Mesenchymal stem cell (in vitro differentiated cells and primary cell): ENCODE measurements around the gene TMEM45B.
"Not testable (repeated sequence)": the region's sequence is repeated elsewhere in the genome, so short reads cannot be mapped to it uniquely, and the experiment has no call there.

Experiments
- DNase-seq: peaks from one replicate; pipeline ENCODE4 v3.0.0-alpha.2; 2013
- H2AFZ ChIP-seq: one replicate; pipeline ENCODE4 v1.6.1; 2013; ENCODE audit warnings: low read depth, mild to moderate bottlenecking, control low read depth, inconsistent platforms, low read length, moderate library complexity
- H2AK5ac ChIP-seq: 2 replicates; pipeline ENCODE4 v1.6.1; 2013; ENCODE audit warnings: low read length, moderate library complexity, mild to moderate bottlenecking, inconsistent platforms; ENCODE audit not compliant: severe bottlenecking
- H2BK120ac ChIP-seq: one replicate; pipeline ENCODE4 v1.6.1; 2013; ENCODE audit warnings: low read depth, mild to moderate bottlenecking, inconsistent platforms, low read length, moderate library complexity
- H2BK12ac ChIP-seq, 2 experiments: one replicate each; pipeline ENCODE4 v1.6.1; 2013; ENCODE audit warnings: inconsistent platforms in 2 of 2, low read length in 2 of 2, mild to moderate bottlenecking in 2 of 2, moderate library complexity in 2 of 2, control low read depth in 1 of 2
- H2BK15ac ChIP-seq: one replicate; pipeline ENCODE4 v1.6.1; 2013; ENCODE audit warnings: mild to moderate bottlenecking, low read depth, inconsistent platforms; ENCODE audit not compliant: poor library complexity, severe bottlenecking
- H2BK5ac ChIP-seq: 2 replicates; pipeline ENCODE4 v1.6.1; 2013; ENCODE audit warnings: low read depth, mild to moderate bottlenecking, low read length, control low read depth, inconsistent platforms; ENCODE audit not compliant: poor library complexity, severe bottlenecking
- H3K14ac ChIP-seq, 2 experiments: one replicate each; pipeline ENCODE4 v1.6.1; 2013; ENCODE audit warnings: inconsistent platforms in 2 of 2, low read length in 2 of 2, control low read depth in 1 of 2, mild to moderate bottlenecking in 1 of 2, moderate library complexity in 1 of 2
- H3K18ac ChIP-seq, 2 experiments: one replicate each; pipeline ENCODE4 v1.6.1; 2013; ENCODE audit warnings: inconsistent platforms in 2 of 2, low read length in 2 of 2, control low read depth in 1 of 2, low read depth in 1 of 2, mild to moderate bottlenecking in 1 of 2
- H3K23ac ChIP-seq, 2 experiments: one replicate each; pipeline ENCODE4 v1.6.1; 2013; ENCODE audit warnings: inconsistent platforms in 2 of 2, low read length in 2 of 2, mild to moderate bottlenecking in 2 of 2, moderate library complexity in 2 of 2, control low read depth in 1 of 2
- H3K27ac ChIP-seq: 2 replicates; pipeline ENCODE4 v1.5.1; 2013; ENCODE audit warnings: mild to moderate bottlenecking, moderate library complexity, low read length, control low read depth, inconsistent platforms; ENCODE audit not compliant: poor library complexity, severe bottlenecking
- H3K27me3 ChIP-seq, 2 experiments: 2 replicates each; pipeline versions ENCODE4 v1.6.1 to v1.7.0; 2013; ENCODE audit warnings: low read length in 2 of 2, mild to moderate bottlenecking in 2 of 2, moderate library complexity in 2 of 2, control low read depth in 1 of 2, inconsistent platforms in 1 of 2; ENCODE audit not compliant: control insufficient read depth in 1 of 2, insufficient read depth in 1 of 2
- H3K36me3 ChIP-seq, 2 experiments: 2 replicates each; pipeline versions ENCODE4 v1.6.1 to v1.7.0; 2013; ENCODE audit warnings: low read length in 2 of 2, control low read depth in 1 of 2, inconsistent platforms in 1 of 2, low read depth in 1 of 2, mild to moderate bottlenecking in 1 of 2; ENCODE audit not compliant: insufficient read depth in 2 of 2, control insufficient read depth in 1 of 2
- H3K4ac ChIP-seq, 2 experiments: one replicate each; pipeline ENCODE4 v1.6.1; 2013; ENCODE audit warnings: inconsistent platforms in 2 of 2, low read length in 2 of 2, mild to moderate bottlenecking in 2 of 2, moderate library complexity in 2 of 2, control low read depth in 1 of 2, low read depth in 1 of 2
- H3K4me1 ChIP-seq: 2 replicates; pipeline ENCODE4 v1.6.1; 2013; ENCODE audit warnings: low read depth, low read length, control low read depth; ENCODE audit not compliant: control insufficient read depth, insufficient read depth
- H3K4me2 ChIP-seq: 2 replicates; pipeline ENCODE4 v1.6.1; 2013; ENCODE audit warnings: low read length, mild to moderate bottlenecking, inconsistent platforms; ENCODE audit not compliant: poor library complexity, severe bottlenecking
- H3K4me3 ChIP-seq, 2 experiments: 2 replicates each; pipeline versions ENCODE4 v1.5.1 to v1.7.0; 2013; ENCODE audit warnings: low read length in 2 of 2, mild to moderate bottlenecking in 2 of 2, control low read depth in 1 of 2, low read depth in 1 of 2; ENCODE audit not compliant: insufficient read depth in 1 of 2
- H3K79me1 ChIP-seq: replicated peaks from 2 replicates; pipeline ENCODE4 v1.6.1; 2013; ENCODE audit warnings: mild to moderate bottlenecking, control low read depth, low read length, inconsistent platforms; ENCODE audit not compliant: poor library complexity, severe bottlenecking
- H3K9ac ChIP-seq: 2 replicates; pipeline ENCODE4 v1.7.0; 2013; ENCODE audit warnings: mild to moderate bottlenecking, low read length, moderate library complexity
- H3K9me3 ChIP-seq: 2 replicates; pipeline ENCODE4 v1.7.0; 2013; ENCODE audit warnings: mild to moderate bottlenecking, low read length; ENCODE audit not compliant: control insufficient read depth
- H4K8ac ChIP-seq: one replicate; pipeline ENCODE4 v1.6.1; 2013; ENCODE audit warnings: inconsistent platforms, mild to moderate bottlenecking, low read length, moderate library complexity
- H4K91ac ChIP-seq: one replicate; pipeline ENCODE4 v1.6.1; 2013; ENCODE audit warnings: mild to moderate bottlenecking, low read length, inconsistent platforms
- WGBS: methylation state at CpG from one replicate; pipeline ENCODE4 v1.1.7; 2013; ENCODE audit warnings: mixed read lengths; 5-methylcytosine and 5-hydroxymethylcytosine counted together

TMEM45B gene

DNA sequence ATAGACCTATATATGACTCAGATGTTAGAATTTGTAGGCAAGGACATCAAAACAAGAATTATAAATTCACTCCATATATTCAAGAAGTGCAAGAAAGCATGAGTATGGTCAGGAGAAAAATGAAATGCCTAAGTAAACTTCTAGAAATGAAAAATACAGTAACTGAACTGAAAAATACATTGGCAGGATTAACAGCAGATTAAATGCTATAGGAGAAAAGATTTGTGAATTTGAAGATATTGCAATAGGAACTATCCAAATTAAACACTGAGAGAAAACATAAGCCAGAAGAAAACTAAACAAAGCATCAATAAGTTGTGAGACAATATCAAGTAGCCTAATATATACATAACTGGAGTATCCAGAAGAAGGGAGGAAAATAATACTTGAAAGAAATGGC is 46.6 kb upstream of the TMEM45B start:
- Histone ChIP-seq H3K18ac (no peak overlapping the region), H3K14ac (no peak overlapping the region), H3K79me1 (no peaks in the 10 kb centered on the region), H3K4ac (no peak overlapping the region), H3K23ac (no peak overlapping the region), H4K8ac (no peak overlapping the region), H3K9ac (no peak overlapping the region), H2BK12ac (no peak overlapping the region), H3K27ac (no peak overlapping the region), H3K4me2 (no peak overlapping the region), H2BK120ac (no peak overlapping the region), H2AFZ (no peak overlapping the region), H3K4me3 (no peak overlapping the region), H3K27me3 (peaks cover 0 to 3% of the 10 kb centered on the region in 2 experiments), H4K91ac (no peak overlapping the region), H3K4me1 (peaks cover 2% of the 10 kb centered on the region), H2BK15ac (no peak overlapping the region), H3K9me3 (no peaks in the 10 kb centered on the region), H2AK5ac (no peak overlapping the region), H2BK5ac (no peak overlapping the region), H3K36me3 (no peaks in the 10 kb centered on the region)
- DNase-seq, result no peak

- Histone ChIP-seq H3K79me1 (no peaks in the 10 kb centered on the region), H2BK120ac (no peak overlapping the region), H2AK5ac (no peak overlapping the region), H3K23ac (no peak overlapping the region), H3K9ac (no peak overlapping the region), H3K18ac (no peak overlapping the region), H3K4me2 (no peak overlapping the region), H2BK12ac (no peak overlapping the region), H3K27me3 (no peaks in the 10 kb centered on the region), H4K91ac (no peak overlapping the region), H2BK5ac (no peak overlapping the region), H3K36me3 (no peaks in the 10 kb centered on the region), H3K27ac (no peak overlapping the region), H3K4me3 (no peak overlapping the region), H3K4me1 (peaks cover 2% of the 10 kb centered on the region), H3K9me3 (no peaks in the 10 kb centered on the region), H3K4ac (no peak overlapping the region), H2BK15ac (no peak overlapping the region), H2AFZ (no peak overlapping the region), H4K8ac (no peak overlapping the region), H3K14ac (no peak overlapping the region)
- no peak for DNase-seq
- WGBS, result 100% methylated on average over 1 of the region's 1 CpG
Observed at GRCh38 chr11:129770993-129771392, 44.7 kb upstream of the TMEM45B start.

- WGBS, result 0% methylated on average over 1 of the region's 1 CpG
- H3K18ac ChIP-seq, H3K23ac ChIP-seq, H3K36me3 ChIP-seq, H3K79me1 ChIP-seq, H3K4me3 ChIP-seq, H4K8ac ChIP-seq, H3K4me2 ChIP-seq, H2BK120ac ChIP-seq, H3K27me3 ChIP-seq, H3K4ac ChIP-seq, H2BK12ac ChIP-seq, H2AFZ ChIP-seq, H2BK15ac ChIP-seq, H2AK5ac ChIP-seq, H3K14ac ChIP-seq, H3K9me3 ChIP-seq, DNase-seq, H3K4me1 ChIP-seq, H2BK5ac ChIP-seq, H4K91ac ChIP-seq, H3K27ac ChIP-seq, H3K9ac ChIP-seq: not testable (repeated sequence)
Observed at GRCh38 chr11:129771456-129771855, 44.2 kb upstream of the TMEM45B start.

GRCh38 chr11:129778877-129779276 is 36.8 kb upstream of the TMEM45B start:
- Histone ChIP-seq H3K23ac (peak overlapping the region in 1 of 2 experiments; percentile 59), H3K79me1 (no peaks in the 10 kb centered on the region), H3K4me1 (peaks cover 1% of the 10 kb centered on the region), H4K8ac (no peak overlapping the region), H3K9ac (no peak overlapping the region), H3K14ac (peak overlapping the region in 1 of 2 experiments; percentile 65), H4K91ac (no peak overlapping the region), H2BK12ac (no peak overlapping the region), H3K27ac (no peak overlapping the region), H3K36me3 (no peaks in the 10 kb centered on the region), H2AK5ac (no peak overlapping the region), H2BK5ac (no peak overlapping the region), H3K4me3 (no peak overlapping the region), H3K18ac (no peak overlapping the region), H3K27me3 (peaks cover 15 to 22% of the 10 kb centered on the region in 2 experiments), H2AFZ (no peak overlapping the region), H2BK120ac (no peak overlapping the region), H3K9me3 (no peaks in the 10 kb centered on the region), H3K4ac (no peak overlapping the region), H3K4me2 (no peak overlapping the region), H2BK15ac (no peak overlapping the region)
- WGBS, result 78% methylated on average over 5 of the region's 5 CpGs
- DNase-seq, result no peak
